H1 (cell line): ENCODE results near the gene PLEKHG5. TPM values are rescaled to one million over a fixed set of nuclear protein-coding genes. Genes with fewer than 3 reads are reported as not detected.

Source experiments
- CTCF ChIA-PET: fragments of 300-600 bp; sonication (Branson Sonifier 250); formaldehyde crosslinking; loops from one replicate; lab custom pipeline; 2021; ENCODE audit not compliant: partially characterized antibody; lab: Charles Lee
- POLR2A ChIA-PET: fragments of 300-600 bp; sonication (Branson Sonifier 250); formaldehyde crosslinking; loops from one replicate; lab custom pipeline; 2021; ENCODE audit warnings: inconsistent platforms; ENCODE audit not compliant: partially characterized antibody; lab: Charles Lee
- DNase-seq, 2 experiments: peaks; one replicate each; pipeline versions ENCODE4 v3.0.0 to v3.0.0-alpha.2; 2010 to 2022; ENCODE audit warnings: low spot score in 2 of 2, low read depth in 1 of 2, mixed read lengths in 1 of 2
- FAIRE-seq: peaks from 2 replicates; lab custom pipeline; 2011; peaks lifted over from hg19 to GRCh38; lab: Jason Lieb, UNC
- H2AFZ ChIP-seq: 2 replicates; pipeline ENCODE4 v1.8.1; 2012; ENCODE audit warnings: low read length, inconsistent platforms
- H2AK5ac ChIP-seq: 2 replicates; pipeline ENCODE4 v1.6.1; 2013; ENCODE audit warnings: low read depth, low read length
- H2BK120ac ChIP-seq: replicated peaks from 2 replicates; pipeline ENCODE3; 2013; ENCODE audit warnings: low read depth, low read length, inconsistent platforms
- H2BK12ac ChIP-seq: 2 replicates; pipeline ENCODE4 v1.6.1; 2013; ENCODE audit warnings: low read depth, low read length
- H2BK15ac ChIP-seq: 2 replicates; pipeline ENCODE4 v1.6.1; 2013; ENCODE audit warnings: low read length
- H2BK20ac ChIP-seq: 2 replicates; pipeline ENCODE4 v1.6.1; 2013; ENCODE audit warnings: low read length
- H2BK5ac ChIP-seq: 2 replicates; pipeline ENCODE4 v1.6.1; 2013; ENCODE audit warnings: low read depth, low read length
- H3K14ac ChIP-seq: 2 replicates; pipeline ENCODE4 v1.6.1; 2013; ENCODE audit warnings: inconsistent platforms; ENCODE audit not compliant: insufficient read length
- H3K18ac ChIP-seq: 2 replicates; pipeline ENCODE4 v1.6.1; 2013; ENCODE audit warnings: low read length; ENCODE audit errors: extremely low read depth
- H3K23ac ChIP-seq: 2 replicates; pipeline ENCODE4 v1.6.1; 2013; ENCODE audit warnings: inconsistent platforms; ENCODE audit not compliant: insufficient read length
- H3K23me2 ChIP-seq: 2 replicates; pipeline ENCODE4 v1.6.1; 2013; ENCODE audit warnings: low read depth, low read length
- H3K27ac ChIP-seq: 2 replicates; pipeline ENCODE4 v1.6.1; 2011; ENCODE audit warnings: low read depth, low read length, inconsistent platforms
- H3K27me3 ChIP-seq, 4 experiments: replicated peaks in 1 of 4; 1 replicate in 1 of 4; 2 replicates in 3 of 4; pipeline versions ENCODE4 v1.6.1 to v1.8.1; 2011 to 2013; ENCODE audit warnings: low read length in 3 of 4, mild to moderate bottlenecking in 3 of 4, inconsistent platforms in 2 of 4, mixed read lengths in 2 of 4, moderate library complexity in 1 of 4; ENCODE audit not compliant: control insufficient read depth in 3 of 4, insufficient read depth in 3 of 4; ENCODE audit errors: extremely low read depth in 1 of 4
- H3K36me3 ChIP-seq, 4 experiments: 2 replicates each; pipeline versions ENCODE4 v1.6.1 to v1.8.1; 2011 to 2013; ENCODE audit warnings: mild to moderate bottlenecking in 4 of 4, low read length in 3 of 4, moderate library complexity in 2 of 4, control low read depth in 1 of 4, inconsistent platforms in 1 of 4; ENCODE audit not compliant: insufficient read depth in 4 of 4, control insufficient read depth in 2 of 4
- H3K4ac ChIP-seq: replicated peaks from 2 replicates; pipeline ENCODE3; 2013; ENCODE audit warnings: low read length, low read depth, mixed read lengths, inconsistent platforms; ENCODE audit not compliant: insufficient read length
- H3K4me1 ChIP-seq, 4 experiments: replicated peaks in 1 of 4; 1 replicate in 1 of 4; 2 replicates in 3 of 4; pipeline versions ENCODE4 v1.6.1 to v1.8.1; 2011 to 2013; ENCODE audit warnings: low read length in 3 of 4, inconsistent platforms in 2 of 4, mixed read lengths in 1 of 4; ENCODE audit not compliant: insufficient read depth in 4 of 4, control insufficient read depth in 3 of 4
- H3K4me2 ChIP-seq, 2 experiments: 2 replicates each; pipeline versions ENCODE4 v1.6.1 to v1.8.1; 2011 to 2013; ENCODE audit warnings: low read depth in 2 of 2, low read length in 2 of 2, control low read depth in 1 of 2, inconsistent platforms in 1 of 2, mild to moderate bottlenecking in 1 of 2; ENCODE audit not compliant: insufficient read depth in 1 of 2
- H3K4me3 ChIP-seq, 4 experiments: fragments of 200-600, 300-600 bp in 1 of 4; sonication (generic), shearing (Covaris generic), sonication (Bioruptor Twin) in 1 of 4; 2 replicates each; pipeline versions ENCODE4 v1.5.1 to v1.8.1; 2011 to 2016; ENCODE audit warnings: low read length in 4 of 4, low read depth in 3 of 4, control low read depth in 2 of 4, inconsistent platforms in 2 of 4, mild to moderate bottlenecking in 2 of 4, mixed read lengths in 1 of 4, moderate library complexity in 1 of 4; ENCODE audit not compliant: insufficient read depth in 2 of 4; ENCODE audit errors: extremely low read depth in 1 of 4
- H3K56ac ChIP-seq: replicated peaks from 2 replicates; pipeline ENCODE3; 2013; ENCODE audit warnings: low read depth, mild to moderate bottlenecking, mixed read lengths, low read length, inconsistent platforms; ENCODE audit not compliant: insufficient read length
- H3K79me1 ChIP-seq: 2 replicates; pipeline ENCODE4 v1.6.1; 2013; ENCODE audit warnings: low read depth, low read length, control low read depth
- H3K79me2 ChIP-seq, 2 experiments: 2 replicates each; pipeline versions ENCODE4 v1.6.1 to v1.8.1; 2012 to 2013; ENCODE audit warnings: low read length in 2 of 2, mild to moderate bottlenecking in 2 of 2, inconsistent platforms in 1 of 2; ENCODE audit not compliant: insufficient read depth in 2 of 2, control insufficient read depth in 1 of 2
- H3K9ac ChIP-seq, 4 experiments: replicated peaks in 1 of 4; 1 replicate in 1 of 4; 2 replicates in 3 of 4; pipeline versions ENCODE4 v1.6.1 to v1.8.1; 2011 to 2013; ENCODE audit warnings: low read depth in 3 of 4, low read length in 3 of 4, control low read depth in 2 of 4, mild to moderate bottlenecking in 2 of 4, moderate library complexity in 2 of 4, inconsistent platforms in 1 of 4; ENCODE audit errors: extremely low read depth in 1 of 4
- H3K9me3 ChIP-seq, 2 experiments: 2 replicates each; pipeline versions ENCODE4 v1.6.1 to v1.8.1; 2012 to 2013; ENCODE audit warnings: mild to moderate bottlenecking in 2 of 2, moderate library complexity in 2 of 2, control low read depth in 1 of 2, inconsistent platforms in 1 of 2, low read depth in 1 of 2, low read length in 1 of 2, mixed read lengths in 1 of 2; ENCODE audit not compliant: insufficient read depth in 2 of 2
- H4K20me1 ChIP-seq, 2 experiments: replicated peaks in 1 of 2; 2 replicates each; pipeline versions ENCODE3 to v1.8.1; 2011 to 2013; ENCODE audit warnings: inconsistent platforms in 2 of 2, low read length in 2 of 2, mild to moderate bottlenecking in 1 of 2; ENCODE audit not compliant: insufficient read depth in 2 of 2, control insufficient read depth in 1 of 2
- H4K5ac ChIP-seq: 2 replicates; pipeline ENCODE4 v1.6.1; 2013; ENCODE audit warnings: low read length, low read depth, mixed read lengths, inconsistent platforms; ENCODE audit not compliant: insufficient read length
- H4K8ac ChIP-seq: 2 replicates; pipeline ENCODE4 v1.8.0; 2013; ENCODE audit warnings: mild to moderate bottlenecking, moderate library complexity, low read length, inconsistent platforms; ENCODE audit not compliant: insufficient read depth; ENCODE audit errors: extremely low read depth
- H4K91ac ChIP-seq: replicated peaks from 2 replicates; pipeline ENCODE3; 2013; ENCODE audit warnings: low read length, mixed read lengths, inconsistent platforms; ENCODE audit not compliant: insufficient read length
- BRCA1 ChIP-seq: IDR thresholded peaks from 2 replicates; pipeline ENCODE4 v1.6.1; 2012; ENCODE audit warnings: low read depth, low read length, improper control_type of control experiment
- CREB1 ChIP-seq: IDR thresholded peaks from 2 replicates; pipeline ENCODE4 v1.6.1; 2012; ENCODE audit warnings: inconsistent platforms
- GABPA ChIP-seq: IDR thresholded peaks from 2 replicates; pipeline ENCODE4 v1.6.1; 2011; ENCODE audit warnings: mild to moderate bottlenecking, low read length, moderate library complexity, borderline replicate concordance; ENCODE audit not compliant: insufficient read depth
- GTF2F1 ChIP-seq: IDR thresholded peaks from 2 replicates; pipeline ENCODE4 v1.6.1; 2012; ENCODE audit warnings: low read depth, low read length, improper control_type of control experiment, borderline replicate concordance
- NANOG ChIP-seq: IDR thresholded peaks from 2 replicates; pipeline ENCODE4 v1.6.1; 2011; ENCODE audit warnings: low read length, low read depth, mild to moderate bottlenecking, inconsistent platforms; ENCODE audit not compliant: insufficient read depth, poor library complexity, severe bottlenecking
- NRF1 ChIP-seq: IDR thresholded peaks from 2 replicates; pipeline ENCODE4 v1.6.1; 2011; ENCODE audit warnings: mild to moderate bottlenecking, low read depth, low read length, improper control_type of control experiment
- SP1 ChIP-seq: IDR thresholded peaks from 2 replicates; pipeline ENCODE4 v1.6.1; 2011; ENCODE audit warnings: low read depth, low read length
- TBP ChIP-seq: IDR thresholded peaks from 2 replicates; pipeline ENCODE4 v1.6.1; 2011; ENCODE audit warnings: low read depth, low read length, improper control_type of control experiment
- TEAD4 ChIP-seq: IDR thresholded peaks from 2 replicates; pipeline ENCODE4 v1.6.1; 2012; ENCODE audit warnings: low read depth, low read length, inconsistent platforms, mixed read lengths
- YY1 ChIP-seq: IDR thresholded peaks from 2 replicates; pipeline ENCODE4 v1.6.1; 2011; ENCODE audit warnings: low read depth, mild to moderate bottlenecking, low read length
- ZNF274 ChIP-seq: IDR thresholded peaks from 2 replicates; pipeline ENCODE4 v1.7.0; 2012; ENCODE audit warnings: low read length, borderline replicate concordance; ENCODE audit errors: extremely low read depth
- WGBS, 2 experiments: shearing (Covaris generic) in 1 of 2; methylation state at CpG; one replicate each; pipeline versions ENCODE4 v1.1.6 to v1.1.7; 2013 to 2015; ENCODE audit warnings: low lambda C conversion rate in 2 of 2, mixed read lengths in 2 of 2, inconsistent platforms in 1 of 2, low coverage in 1 of 2, missing lambda C conversion rate in 1 of 2; ENCODE audit not compliant: insufficient replicate concordance in 2 of 2, insufficient coverage in 1 of 2, insufficient read length in 1 of 2; ENCODE audit errors: extremely low coverage in 1 of 2, missing lambda C conversion rate in 1 of 2; 5-methylcytosine and 5-hydroxymethylcytosine counted together
- polyA plus RNA-seq, 7 experiments: library from polyadenylated mRNA; depleted of rRNA in 3 of 7; stranded (reverse) in 5 of 7; unstranded in 2 of 7; fragments of >200 nt in 5 of 7; fragments of 200-250 nt in 2 of 7; gene quantifications; 1 replicate in 5 of 7; 2 replicates in 1 of 7; 4 replicates in 1 of 7; pipeline versions ENCODE4 v1.2.1 to v1.2.3, GENCODE V29; 2011 to 2013; ENCODE audit warnings: missing spikeins in 2 of 7, mixed read lengths in 2 of 7
- total RNA-seq: library from RNA; stranded (reverse); fragmentation: NEBNext Ultra II Directional; extraction: Animal tissue kit (Norgen Biotek cat#: 25700); gene quantifications from 2 replicates; pipeline ENCODE4 v1.2.1, GENCODE V29; 2021

The PLEKHG5 gene
- total and polyA plus RNA-seq, 2 of the 8 experiments (the other 6 are each of a cell fraction or from before 2014, with no cell fraction given), result 10.4 to 13.8 TPM

GRCh38 chr1:6503884-6504602 lies 12.6 kb upstream of the PLEKHG5 start:
- no peaks in the 10 kb centered on the region for H4K20me1 ChIP-seq
- no peaks in the 10 kb centered on the region; the same call in 1 of the 2 replicates for H3K79me1 ChIP-seq
- H2BK12ac ChIP-seq, result no peak overlapping the region
- H2BK20ac ChIP-seq, result no peak overlapping the region
- no peaks in the 10 kb centered on the region; a peak in 1 of 7 replicates for H3K4me1 ChIP-seq
- no peaks in the 10 kb centered on the region for H3K9me3 ChIP-seq
- WGBS, 2 experiments, result 82% methylated on average over 16 of the region's 20 CpGs; no CpG with 5 or more reads in 1 of the 2 experiments
- no peak overlapping the region for H2BK5ac ChIP-seq
- H3K79me2 ChIP-seq, result no peaks in the 10 kb centered on the region
- H3K36me3 ChIP-seq, result no peaks in the 10 kb centered on the region
- H3K27me3 ChIP-seq, result peaks cover 0 to 3% (median 1%) of the 10 kb centered on the region in 4 experiments; a peak in 3 of 7 replicates
- no peak overlapping the region for H3K4ac ChIP-seq
- H4K91ac ChIP-seq, result no peak overlapping the region
- no peak overlapping the region for H2BK120ac ChIP-seq
- no peak overlapping the region for H2BK15ac ChIP-seq
- H3K4me3 ChIP-seq, result no peak overlapping the region
- H3K4me2 ChIP-seq, result no peak overlapping the region
- H3K9ac ChIP-seq, result no peak overlapping the region
- ChIA-PET POLR2A (interaction anchor here (0.7 to 3.0 kb wide), 4 partner anchors 8 to 16 kb away, joined by 3 to 7 read pairs (median 5); partner anchors contain the start of gene PLEKHG5), CTCF (interaction anchor here (0.6 to 10.2 kb wide), 10 partner anchors 8 to 100 kb away, joined by 3 to 107 read pairs (median 3); partner anchors contain the start of gene PLEKHG5)
- H3K23me2 ChIP-seq, result no peaks in the 10 kb centered on the region
- no peak overlapping the region; the same call in 1 of the 2 replicates for H3K18ac ChIP-seq
- H3K14ac ChIP-seq, result no peak overlapping the region
- H2AK5ac ChIP-seq, result no peak overlapping the region
- peak overlapping the region; percentile 71 for H4K8ac ChIP-seq
- H4K5ac ChIP-seq, result no peak overlapping the region
- H3K56ac ChIP-seq, result no peak overlapping the region
- DNase-seq (no peak), FAIRE-seq (no peak)
- no peak overlapping the region for H3K23ac ChIP-seq
- H2AFZ ChIP-seq, result no peak overlapping the region
- H3K27ac ChIP-seq, result no peak overlapping the region
- TF ChIP-seq YY1 (no peak), TEAD4 (no peak), CREB1 (no peak), BRCA1 (no peak), GABPA (no peak), NANOG (no peak), NRF1 (no peak), GTF2F1 (no peak), ZNF274 (no peak), SP1 (no peak), TBP (no peak)
